ENCODE data around the gene MRPL43. TPM values are rescaled to one million over a fixed set of nuclear protein-coding genes. Genes with fewer than 3 reads are reported as not detected.
A peak's percentile ranks its signal among the peaks of the same experiment; 100 is the strongest.

MRPL43 gene
- total RNA-seq, 1 donor from 2014 or later: 54.5 TPM

- TF ChIP-seq CTCF (IDR thresholded peaks at IDR 0.05): no peak
- intact Hi-C loops (cut with DNase I): no loop called here
- DNase-seq (ENCODE audit: low spot score in 2 of 2): peak in 1 of 2 donors; percentile 51
Measured at GRCh38 chr10:100972115-100972903, 15.0 kb downstream of the MRPL43 start.

GRCh38 chr10:100970914-100971811 is 16.1 kb downstream of the MRPL43 start:
- intact Hi-C loops (cut with DNase I): no loop called here
- peaks cover 0 to 5% of the 10 kb centered on the region in 2 donors for H3K36me3 ChIP-seq
- DNase-seq (ENCODE audit: low spot score in 2 of 2): peak in 1 of 2 donors; percentile 52
- H3K9me3 ChIP-seq: no peaks in the 10 kb centered on the region
- no peak overlapping the region for H3K27ac ChIP-seq
- TF ChIP-seq CTCF (IDR thresholded peaks at IDR 0.05): no peak
- peaks cover 8 to 9% of the 10 kb centered on the region in 2 donors for H3K4me1 ChIP-seq
- H3K4me3 ChIP-seq: no peak overlapping the region
- no peaks in the 10 kb centered on the region for H3K27me3 ChIP-seq

More at GRCh38 chr10:100972115-100972903, 15.0 kb downstream of the MRPL43 start:
- Histone ChIP-seq H3K4me3 (no peak overlapping the region), H3K27me3 (no peaks in the 10 kb centered on the region), H3K36me3 (peaks cover 0 to 3% of the 10 kb centered on the region in 2 donors), H3K27ac (no peak overlapping the region), H3K4me1 (peaks cover 8 to 9% of the 10 kb centered on the region in 2 donors), H3K9me3 (no peaks in the 10 kb centered on the region)

GRCh38 chr10:100970076-100970913 is 17.0 kb downstream of the MRPL43 start:
- peak overlapping the region in 1 of 2 donors; percentile 39 for H3K27ac ChIP-seq
- TF ChIP-seq CTCF (IDR thresholded peaks at IDR 0.05): no peak

GRCh38 chr10:100969187-100970075 is 17.9 kb downstream of the MRPL43 start, which contains the start of gene SEMA4G:
TSS of gene SEMA4G (plus strand) at chr10:100969504. CDS start at chr10:100972913, 3,409 bp downstream.
- Histone ChIP-seq H3K27me3 (no peaks in the 10 kb centered on the region), H3K27ac (peak within 1 kb of the TSS; percentile 30 to 39), H3K36me3 (peaks cover 5 to 10% of the 10 kb centered on the region in 2 donors), H3K9me3 (no peaks in the 10 kb centered on the region), H3K4me3 (peak within 1 kb of the TSS; percentile 62 to 74), H3K4me1 (peaks cover 8 to 9% of the 10 kb centered on the region in 2 donors)
- TF ChIP-seq CTCF (IDR thresholded peaks at IDR 0.05): peak; percentile 58 to 78 (median 72)
- DNase-seq (ENCODE audit: low spot score in 2 of 2): peak in 1 of 2 donors; percentile 67
- intact Hi-C loops (cut with DNase I): loop anchor here (1.0 kb wide), 1 partner anchor 44 kb away; no protein-coding TSS in a partner anchor

More at GRCh38 chr10:100970076-100970913, 17.0 kb downstream of the MRPL43 start:
- intact Hi-C loops (cut with DNase I): no loop called here
- peaks cover 8 to 9% of the 10 kb centered on the region in 2 donors for H3K4me1 ChIP-seq
- H3K27me3 ChIP-seq: no peaks in the 10 kb centered on the region
- H3K9me3 ChIP-seq: no peaks in the 10 kb centered on the region
- peak overlapping the region in 1 of 2 donors; percentile 74 for H3K4me3 ChIP-seq
- DNase-seq (ENCODE audit: low spot score in 2 of 2): peak in 1 of 2 donors; percentile 62
- peaks cover 4 to 9% of the 10 kb centered on the region in 2 donors for H3K36me3 ChIP-seq

Measured in ascending aorta (tissue), 2 donors.